H1 (cell line): Measurements from ENCODE around the gene DAPL1. TPM values are rescaled to one million over a fixed set of nuclear protein-coding genes. Genes with fewer than 3 reads are reported as not detected.

Experiments
- CTCF ChIA-PET: fragments of 300-600 bp; sonication (Branson Sonifier 250); formaldehyde crosslinking; loops from one replicate; lab custom pipeline; 2021; ENCODE audit not compliant: partially characterized antibody; lab: Charles Lee
- POLR2A ChIA-PET: fragments of 300-600 bp; sonication (Branson Sonifier 250); formaldehyde crosslinking; loops from one replicate; lab custom pipeline; 2021; ENCODE audit warnings: inconsistent platforms; ENCODE audit not compliant: partially characterized antibody; lab: Charles Lee
- DNase-seq, 2 experiments: peaks; one replicate each; pipeline versions ENCODE4 v3.0.0 to v3.0.0-alpha.2; 2010 to 2022; ENCODE audit warnings: low spot score in 2 of 2, low read depth in 1 of 2, mixed read lengths in 1 of 2
- FAIRE-seq: peaks from 2 replicates; lab custom pipeline; 2011; peaks lifted over from hg19 to GRCh38; lab: Jason Lieb, UNC
- H2AFZ ChIP-seq: 2 replicates; pipeline ENCODE4 v1.8.1; 2012; ENCODE audit warnings: low read length, inconsistent platforms
- H2AK5ac ChIP-seq: 2 replicates; pipeline ENCODE4 v1.6.1; 2013; ENCODE audit warnings: low read depth, low read length
- H2BK120ac ChIP-seq: replicated peaks from 2 replicates; pipeline ENCODE3; 2013; ENCODE audit warnings: low read depth, low read length, inconsistent platforms
- H2BK12ac ChIP-seq: 2 replicates; pipeline ENCODE4 v1.6.1; 2013; ENCODE audit warnings: low read depth, low read length
- H2BK15ac ChIP-seq: 2 replicates; pipeline ENCODE4 v1.6.1; 2013; ENCODE audit warnings: low read length
- H2BK20ac ChIP-seq: 2 replicates; pipeline ENCODE4 v1.6.1; 2013; ENCODE audit warnings: low read length
- H2BK5ac ChIP-seq: 2 replicates; pipeline ENCODE4 v1.6.1; 2013; ENCODE audit warnings: low read depth, low read length
- H3K14ac ChIP-seq: 2 replicates; pipeline ENCODE4 v1.6.1; 2013; ENCODE audit warnings: inconsistent platforms; ENCODE audit not compliant: insufficient read length
- H3K18ac ChIP-seq: 2 replicates; pipeline ENCODE4 v1.6.1; 2013; ENCODE audit warnings: low read length; ENCODE audit errors: extremely low read depth
- H3K23ac ChIP-seq: 2 replicates; pipeline ENCODE4 v1.6.1; 2013; ENCODE audit warnings: inconsistent platforms; ENCODE audit not compliant: insufficient read length
- H3K23me2 ChIP-seq: 2 replicates; pipeline ENCODE4 v1.6.1; 2013; ENCODE audit warnings: low read depth, low read length
- H3K27ac ChIP-seq: 2 replicates; pipeline ENCODE4 v1.6.1; 2011; ENCODE audit warnings: low read depth, low read length, inconsistent platforms
- H3K27me3 ChIP-seq, 4 experiments: replicated peaks in 1 of 4; 1 replicate in 1 of 4; 2 replicates in 3 of 4; pipeline versions ENCODE4 v1.6.1 to v1.8.1; 2011 to 2013; ENCODE audit warnings: low read length in 3 of 4, mild to moderate bottlenecking in 3 of 4, inconsistent platforms in 2 of 4, mixed read lengths in 2 of 4, moderate library complexity in 1 of 4; ENCODE audit not compliant: control insufficient read depth in 3 of 4, insufficient read depth in 3 of 4; ENCODE audit errors: extremely low read depth in 1 of 4
- H3K36me3 ChIP-seq, 4 experiments: 2 replicates each; pipeline versions ENCODE4 v1.6.1 to v1.8.1; 2011 to 2013; ENCODE audit warnings: mild to moderate bottlenecking in 4 of 4, low read length in 3 of 4, moderate library complexity in 2 of 4, control low read depth in 1 of 4, inconsistent platforms in 1 of 4; ENCODE audit not compliant: insufficient read depth in 4 of 4, control insufficient read depth in 2 of 4
- H3K4ac ChIP-seq: replicated peaks from 2 replicates; pipeline ENCODE3; 2013; ENCODE audit warnings: low read length, low read depth, mixed read lengths, inconsistent platforms; ENCODE audit not compliant: insufficient read length
- H3K4me1 ChIP-seq, 4 experiments: replicated peaks in 1 of 4; 1 replicate in 1 of 4; 2 replicates in 3 of 4; pipeline versions ENCODE4 v1.6.1 to v1.8.1; 2011 to 2013; ENCODE audit warnings: low read length in 3 of 4, inconsistent platforms in 2 of 4, mixed read lengths in 1 of 4; ENCODE audit not compliant: insufficient read depth in 4 of 4, control insufficient read depth in 3 of 4
- H3K4me2 ChIP-seq, 2 experiments: 2 replicates each; pipeline versions ENCODE4 v1.6.1 to v1.8.1; 2011 to 2013; ENCODE audit warnings: low read depth in 2 of 2, low read length in 2 of 2, control low read depth in 1 of 2, inconsistent platforms in 1 of 2, mild to moderate bottlenecking in 1 of 2; ENCODE audit not compliant: insufficient read depth in 1 of 2
- H3K4me3 ChIP-seq, 4 experiments: fragments of 200-600, 300-600 bp in 1 of 4; sonication (generic), shearing (Covaris generic), sonication (Bioruptor Twin) in 1 of 4; 2 replicates each; pipeline versions ENCODE4 v1.5.1 to v1.8.1; 2011 to 2016; ENCODE audit warnings: low read length in 4 of 4, low read depth in 3 of 4, control low read depth in 2 of 4, inconsistent platforms in 2 of 4, mild to moderate bottlenecking in 2 of 4, mixed read lengths in 1 of 4, moderate library complexity in 1 of 4; ENCODE audit not compliant: insufficient read depth in 2 of 4; ENCODE audit errors: extremely low read depth in 1 of 4
- H3K56ac ChIP-seq: replicated peaks from 2 replicates; pipeline ENCODE3; 2013; ENCODE audit warnings: low read depth, mild to moderate bottlenecking, mixed read lengths, low read length, inconsistent platforms; ENCODE audit not compliant: insufficient read length
- H3K79me1 ChIP-seq: 2 replicates; pipeline ENCODE4 v1.6.1; 2013; ENCODE audit warnings: low read depth, low read length, control low read depth
- H3K79me2 ChIP-seq, 2 experiments: 2 replicates each; pipeline versions ENCODE4 v1.6.1 to v1.8.1; 2012 to 2013; ENCODE audit warnings: low read length in 2 of 2, mild to moderate bottlenecking in 2 of 2, inconsistent platforms in 1 of 2; ENCODE audit not compliant: insufficient read depth in 2 of 2, control insufficient read depth in 1 of 2
- H3K9ac ChIP-seq, 4 experiments: replicated peaks in 1 of 4; 1 replicate in 1 of 4; 2 replicates in 3 of 4; pipeline versions ENCODE4 v1.6.1 to v1.8.1; 2011 to 2013; ENCODE audit warnings: low read depth in 3 of 4, low read length in 3 of 4, control low read depth in 2 of 4, mild to moderate bottlenecking in 2 of 4, moderate library complexity in 2 of 4, inconsistent platforms in 1 of 4; ENCODE audit errors: extremely low read depth in 1 of 4
- H3K9me3 ChIP-seq, 2 experiments: 2 replicates each; pipeline versions ENCODE4 v1.6.1 to v1.8.1; 2012 to 2013; ENCODE audit warnings: mild to moderate bottlenecking in 2 of 2, moderate library complexity in 2 of 2, control low read depth in 1 of 2, inconsistent platforms in 1 of 2, low read depth in 1 of 2, low read length in 1 of 2, mixed read lengths in 1 of 2; ENCODE audit not compliant: insufficient read depth in 2 of 2
- H4K20me1 ChIP-seq, 2 experiments: replicated peaks in 1 of 2; 2 replicates each; pipeline versions ENCODE3 to v1.8.1; 2011 to 2013; ENCODE audit warnings: inconsistent platforms in 2 of 2, low read length in 2 of 2, mild to moderate bottlenecking in 1 of 2; ENCODE audit not compliant: insufficient read depth in 2 of 2, control insufficient read depth in 1 of 2
- H4K5ac ChIP-seq: 2 replicates; pipeline ENCODE4 v1.6.1; 2013; ENCODE audit warnings: low read length, low read depth, mixed read lengths, inconsistent platforms; ENCODE audit not compliant: insufficient read length
- H4K8ac ChIP-seq: 2 replicates; pipeline ENCODE4 v1.8.0; 2013; ENCODE audit warnings: mild to moderate bottlenecking, moderate library complexity, low read length, inconsistent platforms; ENCODE audit not compliant: insufficient read depth; ENCODE audit errors: extremely low read depth
- H4K91ac ChIP-seq: replicated peaks from 2 replicates; pipeline ENCODE3; 2013; ENCODE audit warnings: low read length, mixed read lengths, inconsistent platforms; ENCODE audit not compliant: insufficient read length
- CTBP2 ChIP-seq: IDR thresholded peaks from 2 replicates; pipeline ENCODE4 v1.7.0; 2011; ENCODE audit warnings: borderline replicate concordance, mild to moderate bottlenecking, moderate library complexity, mixed read lengths, low read length; ENCODE audit not compliant: insufficient read depth, insufficient read length
- EGR1 ChIP-seq: IDR thresholded peaks from 2 replicates; pipeline ENCODE4 v1.6.1; 2011; ENCODE audit warnings: low read depth, low read length, borderline replicate concordance
- HDAC2 ChIP-seq, 2 experiments: fragments of 300-600 bp in 1 of 2; sonication (generic) in 1 of 2; IDR thresholded peaks; 2 replicates each; pipeline ENCODE4 v1.6.1; 2011 to 2012; ENCODE audit warnings: low read depth in 2 of 2, low read length in 2 of 2, mild to moderate bottlenecking in 2 of 2, moderate library complexity in 2 of 2, borderline replicate concordance in 1 of 2, inconsistent platforms in 1 of 2
- RNF2 ChIP-seq: fragments of 200-900, 300-1000 bp; sonication (generic); IDR thresholded peaks from 2 replicates; pipeline ENCODE4 v1.7.1; 2016; ENCODE audit warnings: borderline replicate concordance, low read depth, mild to moderate bottlenecking, antibody characterized with exemption, low read length; ENCODE audit not compliant: poor library complexity, severe bottlenecking; ENCODE audit errors: missing control alignments
- YY1 ChIP-seq: IDR thresholded peaks from 2 replicates; pipeline ENCODE4 v1.6.1; 2011; ENCODE audit warnings: low read depth, mild to moderate bottlenecking, low read length
- WGBS, 2 experiments: shearing (Covaris generic) in 1 of 2; methylation state at CpG; one replicate each; pipeline versions ENCODE4 v1.1.6 to v1.1.7; 2013 to 2015; ENCODE audit warnings: low lambda C conversion rate in 2 of 2, mixed read lengths in 2 of 2, inconsistent platforms in 1 of 2, low coverage in 1 of 2, missing lambda C conversion rate in 1 of 2; ENCODE audit not compliant: insufficient replicate concordance in 2 of 2, insufficient coverage in 1 of 2, insufficient read length in 1 of 2; ENCODE audit errors: extremely low coverage in 1 of 2, missing lambda C conversion rate in 1 of 2; 5-methylcytosine and 5-hydroxymethylcytosine counted together
- polyA plus RNA-seq, 7 experiments: library from polyadenylated mRNA; depleted of rRNA in 3 of 7; stranded (reverse) in 5 of 7; unstranded in 2 of 7; fragments of >200 nt in 5 of 7; fragments of 200-250 nt in 2 of 7; gene quantifications; 1 replicate in 5 of 7; 2 replicates in 1 of 7; 4 replicates in 1 of 7; pipeline versions ENCODE4 v1.2.1 to v1.2.3, GENCODE V29; 2011 to 2013; ENCODE audit warnings: missing spikeins in 2 of 7, mixed read lengths in 2 of 7
- total RNA-seq: library from RNA; stranded (reverse); fragmentation: NEBNext Ultra II Directional; extraction: Animal tissue kit (Norgen Biotek cat#: 25700); gene quantifications from 2 replicates; pipeline ENCODE4 v1.2.1, GENCODE V29; 2021

The DAPL1 gene
- total and polyA plus RNA-seq, 2 of the 8 experiments (the other 6 are each of a cell fraction or from before 2014, with no cell fraction given): not detected

GRCh38 chr2:158774681-158775080, 20.4 kb upstream of the DAPL1 start:
- Histone ChIP-seq H2AFZ (peak overlapping the region; percentile 57; the same call in 1 of the 2 replicates), H4K8ac (no peak overlapping the region), H3K79me1 (no peaks in the 10 kb centered on the region), H3K4me2 (no peak overlapping the region), H3K4ac (no peak overlapping the region), H3K27me3 (no peaks in the 10 kb centered on the region), H3K27ac (no peak overlapping the region), H3K4me3 (no peak overlapping the region), H4K5ac (no peak overlapping the region), H3K36me3 (no peaks in the 10 kb centered on the region), H2AK5ac (no peak overlapping the region), H2BK5ac (no peak overlapping the region), H3K18ac (no peak overlapping the region), H2BK120ac (no peak overlapping the region), H2BK20ac (no peak overlapping the region), H3K23ac (no peak overlapping the region), H3K9ac (no peak overlapping the region), H3K56ac (no peak overlapping the region), H3K23me2 (no peaks in the 10 kb centered on the region), H4K20me1 (no peaks in the 10 kb centered on the region), H3K14ac (no peak overlapping the region), H2BK15ac (no peak overlapping the region), H3K4me1 (peaks cover 0 to 5% (median under 1%) of the 10 kb centered on the region in 4 experiments; a peak in 4 of 7 replicates), H3K79me2 (no peaks in the 10 kb centered on the region), H4K91ac (no peak overlapping the region)
- no peak for FAIRE-seq
- POLR2A ChIA-PET: no interaction called here
- WGBS, 2 experiments: 54% methylated on average over 1 of the region's 1 CpG; no CpG with 5 or more reads in 1 of the 2 experiments
- DNase-seq: no peak
- TF ChIP-seq HDAC2 (IDR thresholded peaks at IDR 0.05; ENCODE audit: borderline replicate concordance in 1 of 2, low read depth in 2 of 2, low read length in 2 of 2) (no peak), EGR1 (no peak), YY1 (no peak), RNF2 (no peak), CTBP2 (no peak)
- TF ChIP-seq, all 59 proteins: peak for 0
- CTCF ChIA-PET: interaction anchor here (1.6 to 2.8 kb wide), 2 partner anchors 20 to 29 kb away, joined by 6 to 24 read pairs; no protein-coding TSS in a partner anchor
- H2BK12ac ChIP-seq: no peak overlapping the region
- H3K9me3 ChIP-seq: no peaks in the 10 kb centered on the region
